WTC11 (cell line): Measurements from ENCODE around the gene C1QL4. TPM values are rescaled to one million over a fixed set of nuclear protein-coding genes. Genes with fewer than 3 reads are reported as not detected.

Experiments
- ATAC-seq: fragments of 200-7000 bp; cut with Tn5 transposase; 2 replicates; pipeline ENCODE4 v1.10.0; 2021; ENCODE audit warnings: mild to moderate bottlenecking, moderate library complexity
- CTCF ChIA-PET: fragments of 300-600 bp; sonication (Branson Sonifier 250); formaldehyde crosslinking; loops from one replicate; lab custom pipeline; 2021; ENCODE audit warnings: antibody characterized with exemption; lab: Charles Lee
- POLR2A ChIA-PET: fragments of 350-600 bp; sonication (Branson Sonifier 250); formaldehyde crosslinking; loops from one replicate; lab custom pipeline; 2021; ENCODE audit warnings: antibody characterized with exemption; lab: Charles Lee
- DNase-seq: peaks from one replicate; pipeline ENCODE4 v3.0.0; 2021; ENCODE audit warnings: low spot score
- H3K27ac Mint-ChIP-seq: 2 replicates; pipeline ENCODE4 v1.8.0; 2021; ENCODE audit warnings: mixed read lengths
- H3K27me3 Mint-ChIP-seq: 2 replicates; pipeline ENCODE4 v1.8.0; 2021; ENCODE audit warnings: low read depth, mild to moderate bottlenecking, moderate library complexity, mixed read lengths
- H3K36me3 Mint-ChIP-seq: 2 replicates; pipeline ENCODE4 v1.8.0; 2021; ENCODE audit warnings: mixed read lengths
- H3K4me1 Mint-ChIP-seq: 2 replicates; pipeline ENCODE4 v1.8.0; 2022; ENCODE audit warnings: mixed read lengths
- H3K4me3 Mint-ChIP-seq: 2 replicates; pipeline ENCODE4 v1.8.0; 2021; ENCODE audit warnings: mild to moderate bottlenecking, moderate library complexity, mixed read lengths
- H3K9me3 Mint-ChIP-seq: 2 replicates; pipeline ENCODE4 v1.8.0; 2021; ENCODE audit warnings: mixed read lengths
- ATF2 ChIP-seq: sonication (generic); formaldehyde crosslinking; IDR thresholded peaks from 2 replicates; pipeline ENCODE4 v1.8.1; 2022; ENCODE audit warnings: low read depth, missing genetic modification reagents, borderline replicate concordance
- CTCF ChIP-seq: fragments of 200-600 bp; IDR thresholded peaks from 2 replicates; pipeline ENCODE4 v1.8.0; 2022; ENCODE audit warnings: antibody characterized with exemption
- GTF2I ChIP-seq: fragments of 250-450 bp; sonication (Bioruptor Pico); conservative IDR thresholded peaks from 2 replicates; pipeline ENCODE4 v1.4.0; 2021; ENCODE audit warnings: mild to moderate bottlenecking
- HMGXB4 ChIP-seq: sonication (generic); formaldehyde crosslinking; IDR thresholded peaks from 2 replicates; pipeline ENCODE4 v1.8.1; 2023; ENCODE audit warnings: mild to moderate bottlenecking, moderate library complexity, missing genetic modification reagents
- IRF2 ChIP-seq: sonication (generic); formaldehyde crosslinking; IDR thresholded peaks from 2 replicates; pipeline ENCODE4 v1.8.0; 2022; ENCODE audit warnings: low read depth, missing genetic modification reagents, borderline replicate concordance
- MAX ChIP-seq: sonication (generic); formaldehyde crosslinking; IDR thresholded peaks from 2 replicates; pipeline ENCODE4 v1.8.0; 2022; ENCODE audit warnings: mild to moderate bottlenecking, missing genetic modification reagents
- MYBL2 ChIP-seq: sonication (generic); formaldehyde crosslinking; IDR thresholded peaks from 2 replicates; pipeline ENCODE4 v1.8.1; 2023; ENCODE audit warnings: mild to moderate bottlenecking, moderate library complexity, missing genetic modification reagents
- PRRX2 ChIP-seq: fragments of 250-450 bp; sonication (Bioruptor Pico); IDR thresholded peaks from 2 replicates; pipeline ENCODE4 v1.8.0; 2021; ENCODE audit warnings: mild to moderate bottlenecking
- SMAD3 ChIP-seq: sonication (generic); formaldehyde crosslinking; IDR thresholded peaks from 2 replicates; pipeline ENCODE4 v1.8.0; 2022; ENCODE audit warnings: missing genetic modification reagents, mild to moderate bottlenecking, borderline replicate concordance
- SMAD4 ChIP-seq: sonication (generic); formaldehyde crosslinking; IDR thresholded peaks from 2 replicates; pipeline ENCODE4 v1.8.0; 2022; ENCODE audit warnings: mild to moderate bottlenecking, missing genetic modification reagents
- SOX15 ChIP-seq: fragments of 250-450 bp; sonication (Bioruptor Pico); IDR thresholded peaks from 2 replicates; pipeline ENCODE4 v1.9.0; 2021; ENCODE audit warnings: mild to moderate bottlenecking
- USF2 ChIP-seq: sonication (generic); formaldehyde crosslinking; IDR thresholded peaks from 2 replicates; pipeline ENCODE4 v1.8.1; 2023; ENCODE audit warnings: mild to moderate bottlenecking, missing genetic modification reagents, moderate library complexity
- ZNF121 ChIP-seq: sonication (generic); formaldehyde crosslinking; IDR thresholded peaks from 2 replicates; pipeline ENCODE4 v1.8.0; 2023; ENCODE audit warnings: missing genetic modification reagents
- ZNF423 ChIP-seq: fragments of 250-450 bp; sonication (Bioruptor Pico); IDR thresholded peaks from 2 replicates; pipeline ENCODE4 v2.1.2; 2022; ENCODE audit warnings: mild to moderate bottlenecking, moderate library complexity
- ZNF532 ChIP-seq: fragments of 250-450 bp; sonication (Bioruptor Pico); IDR thresholded peaks from 2 replicates; pipeline ENCODE4 v1.9.0; 2021; ENCODE audit warnings: mild to moderate bottlenecking, borderline replicate concordance
- ZSCAN18 ChIP-seq: fragments of 250-450 bp; sonication (Bioruptor Pico); IDR thresholded peaks from 2 replicates; pipeline ENCODE4 v2.1.2; 2022; ENCODE audit warnings: mild to moderate bottlenecking, moderate library complexity
- total RNA-seq: library from RNA; stranded (reverse); gene quantifications from 3 replicates; pipeline ENCODE4 v1.2.3, GENCODE V29; 2021

The C1QL4 gene
- total RNA-seq, 1 experiment from 2014 or later, result 1.2 TPM

GRCh38 chr12:49355913-49356312, 18.9 kb upstream of the C1QL4 start:
- Mint-ChIP-seq H3K4me1 (no peaks in the 10 kb centered on the region), H3K36me3 (no peaks in the 10 kb centered on the region)
- CTCF ChIA-PET, result interaction anchor here (1.4 to 6.8 kb wide), 7 partner anchors 8 to 171 kb away, joined by 3 to 141 read pairs (median 25); partner anchors contain the start of genes C1QL4 and DNAJC22
- TF ChIP-seq CTCF (no peak), GTF2I (CRISPR knock-in tag) (0 out of 2 replicates have a peak, but pooled peaks have one; percentile 45)
- TF ChIP-seq, all 79 proteins: peak for 1
- Mint-ChIP-seq H3K9me3 (no peaks in the 10 kb centered on the region), H3K4me3 (no peak overlapping the region), H3K27me3 (peaks cover 7% of the 10 kb centered on the region; the same call in 1 of the 2 replicates), H3K27ac (no peak overlapping the region)
- no peak for DNase-seq
- ATAC-seq, result no peak
- POLR2A ChIA-PET, result no interaction called here

GRCh38 chr12:49352351-49352750, 15.4 kb upstream of the C1QL4 start:
- H3K4me3 Mint-ChIP-seq, result no peak overlapping the region
- TF ChIP-seq MYBL2 (no peak), IRF2 (no peak), HMGXB4 (CRISPR knock-in tag) (no peak), MAX (CRISPR knock-in tag) (no peak), ZSCAN18 (no peak), PRRX2 (CRISPR knock-in tag) (no peak), SMAD3 (CRISPR knock-in tag) (no peak), ZNF121 (CRISPR knock-in tag) (no peak), ATF2 (CRISPR knock-in tag) (no peak), USF2 (CRISPR knock-in tag) (no peak), ZNF423 (CRISPR knock-in tag) (no peak), SOX15 (no peak), SMAD4 (CRISPR knock-in tag) (no peak), ZNF532 (CRISPR knock-in tag) (no peak)
- TF ChIP-seq, all 79 proteins: peak for 0
- Mint-ChIP-seq H3K9me3 (no peaks in the 10 kb centered on the region), H3K4me1 (peaks cover 5% of the 10 kb centered on the region), H3K36me3 (no peaks in the 10 kb centered on the region), H3K27ac (no peak overlapping the region), H3K27me3 (peaks cover 42% of the 10 kb centered on the region)
- ATAC-seq (no peak), DNase-seq (no peak)
- POLR2A ChIA-PET, result no interaction called here
- CTCF ChIA-PET, result interaction anchor here (0.8 to 2.9 kb wide), 8 partner anchors 10 to 228 kb away, joined by 3 to 21 read pairs (median 4); partner anchors contain the start of gene PRPH
